ENCODE results near the gene USP40. TPM values are rescaled to one million over a fixed set of nuclear protein-coding genes. Genes with fewer than 3 reads are reported as not detected.

Gene USP40
- total and polyA plus RNA-seq, 2 of the 8 experiments (the other 6 are each of a cell fraction or from before 2014, with no cell fraction given) = 12.0 to 15.7 TPM

DNA sequence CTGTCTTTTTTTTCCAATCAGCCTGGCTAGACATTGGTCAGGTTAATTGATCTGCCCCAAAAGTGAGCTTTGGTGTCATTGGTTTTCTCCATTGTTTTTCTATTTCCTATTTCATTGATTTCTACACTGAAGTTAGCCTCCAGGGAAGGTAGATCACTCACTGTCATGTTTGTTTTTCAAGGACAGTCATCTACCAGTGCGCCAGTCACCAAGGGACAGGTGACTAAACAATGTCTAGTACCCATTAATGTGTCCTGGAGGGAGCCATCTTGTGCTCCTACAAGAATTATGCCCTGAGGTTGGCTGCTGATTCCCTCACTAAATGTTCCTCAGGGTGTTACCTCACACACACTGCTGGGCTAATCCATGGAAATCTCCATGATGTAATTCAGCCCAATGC, 17.6 kb upstream of the USP40 start (continued):
- TF ChIP-seq, protein P1, sequence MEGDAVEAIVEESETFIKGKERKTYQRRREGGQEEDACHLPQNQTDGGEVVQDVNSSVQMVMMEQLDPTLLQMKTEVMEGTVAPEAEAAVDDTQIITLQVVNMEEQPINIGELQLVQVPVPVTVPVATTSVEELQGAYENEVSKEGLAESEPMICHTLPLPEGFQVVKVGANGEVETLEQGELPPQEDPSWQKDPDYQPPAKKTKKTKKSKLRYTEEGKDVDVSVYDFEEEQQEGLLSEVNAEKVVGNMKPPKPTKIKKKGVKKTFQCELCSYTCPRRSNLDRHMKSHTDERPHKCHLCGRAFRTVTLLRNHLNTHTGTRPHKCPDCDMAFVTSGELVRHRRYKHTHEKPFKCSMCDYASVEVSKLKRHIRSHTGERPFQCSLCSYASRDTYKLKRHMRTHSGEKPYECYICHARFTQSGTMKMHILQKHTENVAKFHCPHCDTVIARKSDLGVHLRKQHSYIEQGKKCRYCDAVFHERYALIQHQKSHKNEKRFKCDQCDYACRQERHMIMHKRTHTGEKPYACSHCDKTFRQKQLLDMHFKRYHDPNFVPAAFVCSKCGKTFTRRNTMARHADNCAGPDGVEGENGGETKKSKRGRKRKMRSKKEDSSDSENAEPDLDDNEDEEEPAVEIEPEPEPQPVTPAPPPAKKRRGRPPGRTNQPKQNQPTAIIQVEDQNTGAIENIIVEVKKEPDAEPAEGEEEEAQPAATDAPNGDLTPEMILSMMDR (IDR thresholded peaks at IDR 0.05; ENCODE audit: control extremely low read depth in 1 of 3, insufficient read depth in 1 of 3, low read depth in 1 of 3, low read length in 3 of 3) = no peak
- no peak for TF ChIP-seq CHD7 (IDR thresholded peaks at IDR 0.05; ENCODE audit: insufficient replicate concordance, low read length)
